ENCODE measurements around the gene GPR183. TPM values are rescaled to one million over a fixed set of nuclear protein-coding genes. Genes with fewer than 3 reads are reported as not detected.

Gene GPR183
- total RNA-seq, 1 donor from 2014 or later = 0.19 TPM

DNA sequence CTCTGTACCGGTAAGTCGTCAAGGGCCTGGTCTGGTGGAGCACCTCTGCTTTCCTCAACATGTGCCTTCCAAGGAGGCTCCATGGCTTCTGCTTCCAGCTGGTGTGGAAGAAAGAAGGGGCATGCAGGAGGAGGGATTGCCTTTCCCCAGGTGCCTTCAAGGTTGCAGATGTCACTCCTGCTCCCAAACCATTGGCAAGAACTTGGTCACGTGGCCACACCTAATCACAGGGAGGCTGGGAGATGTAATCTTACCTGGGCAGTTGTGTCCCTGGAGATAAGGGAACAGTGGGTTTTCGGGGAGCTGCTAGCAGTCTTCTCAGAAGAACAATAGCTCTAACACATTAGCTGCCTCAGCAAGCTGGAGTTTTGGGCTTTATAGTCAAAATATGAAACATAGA, 39.3 kb downstream of the GPR183 start:
- TF ChIP-seq, protein P1, sequence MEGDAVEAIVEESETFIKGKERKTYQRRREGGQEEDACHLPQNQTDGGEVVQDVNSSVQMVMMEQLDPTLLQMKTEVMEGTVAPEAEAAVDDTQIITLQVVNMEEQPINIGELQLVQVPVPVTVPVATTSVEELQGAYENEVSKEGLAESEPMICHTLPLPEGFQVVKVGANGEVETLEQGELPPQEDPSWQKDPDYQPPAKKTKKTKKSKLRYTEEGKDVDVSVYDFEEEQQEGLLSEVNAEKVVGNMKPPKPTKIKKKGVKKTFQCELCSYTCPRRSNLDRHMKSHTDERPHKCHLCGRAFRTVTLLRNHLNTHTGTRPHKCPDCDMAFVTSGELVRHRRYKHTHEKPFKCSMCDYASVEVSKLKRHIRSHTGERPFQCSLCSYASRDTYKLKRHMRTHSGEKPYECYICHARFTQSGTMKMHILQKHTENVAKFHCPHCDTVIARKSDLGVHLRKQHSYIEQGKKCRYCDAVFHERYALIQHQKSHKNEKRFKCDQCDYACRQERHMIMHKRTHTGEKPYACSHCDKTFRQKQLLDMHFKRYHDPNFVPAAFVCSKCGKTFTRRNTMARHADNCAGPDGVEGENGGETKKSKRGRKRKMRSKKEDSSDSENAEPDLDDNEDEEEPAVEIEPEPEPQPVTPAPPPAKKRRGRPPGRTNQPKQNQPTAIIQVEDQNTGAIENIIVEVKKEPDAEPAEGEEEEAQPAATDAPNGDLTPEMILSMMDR (IDR thresholded peaks at IDR 0.05) = no peak
- no peaks in the 10 kb centered on the region for H3K27me3 Mint-ChIP-seq (ENCODE audit: unreplicated experiment)
- H3K36me3 Mint-ChIP-seq (ENCODE audit: unreplicated experiment) = peaks cover 3% of the 10 kb centered on the region
- no peak overlapping the region for H3K4me3 Mint-ChIP-seq (ENCODE audit: unreplicated experiment)
- no peaks in the 10 kb centered on the region for H3K9me3 Mint-ChIP-seq (ENCODE audit: unreplicated experiment)
- DNase-seq (ENCODE audit: extremely low spot score, unreplicated experiment) = no peak
- no peaks in the 10 kb centered on the region for H3K4me1 Mint-ChIP-seq (ENCODE audit: unreplicated experiment)
- H3K27ac Mint-ChIP-seq (ENCODE audit: unreplicated experiment) = no peak overlapping the region

- TF ChIP-seq, protein P1 (IDR thresholded peaks at IDR 0.05) = no peak
- Mint-ChIP-seq H3K27me3 (ENCODE audit: unreplicated experiment) (no peaks in the 10 kb centered on the region), H3K27ac (ENCODE audit: unreplicated experiment) (no peak overlapping the region), H3K4me3 (ENCODE audit: unreplicated experiment) (no peak overlapping the region), H3K4me1 (ENCODE audit: unreplicated experiment) (no peaks in the 10 kb centered on the region), H3K9me3 (ENCODE audit: unreplicated experiment) (no peaks in the 10 kb centered on the region), H3K36me3 (ENCODE audit: unreplicated experiment) (no peaks in the 10 kb centered on the region)
- no peak for DNase-seq (ENCODE audit: extremely low spot score, unreplicated experiment)
Measured at GRCh38 chr13:99266827-99267226, 40.4 kb downstream of the GPR183 start.

DNA sequence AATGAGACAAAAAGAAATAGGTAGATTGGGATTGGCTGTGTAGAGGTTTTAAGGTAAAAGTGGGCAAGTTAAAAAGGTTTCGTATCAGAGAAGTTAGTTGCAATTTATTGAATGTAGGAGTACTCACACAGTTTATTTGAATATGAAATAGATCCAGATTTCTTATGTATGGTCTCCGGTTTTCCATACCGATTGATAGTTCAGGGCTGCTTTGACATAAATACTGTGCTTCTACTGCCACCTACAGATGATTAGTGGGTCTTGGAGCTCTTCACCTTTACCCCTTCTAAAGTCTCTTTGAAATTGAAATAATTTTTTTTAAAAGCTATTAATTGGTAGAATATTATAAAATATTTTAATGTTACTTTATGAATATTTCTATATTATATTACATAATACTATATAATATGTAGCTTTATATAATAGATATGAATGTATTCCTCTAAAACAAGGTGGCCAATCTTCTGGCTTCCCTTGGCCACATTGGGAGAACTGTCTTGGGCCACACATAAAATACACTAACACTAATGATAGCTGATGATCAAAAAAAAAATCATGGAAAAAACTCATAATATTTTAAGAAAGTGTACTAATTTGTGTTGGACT, 41.3 kb downstream of the GPR183 start:
- no peaks in the 10 kb centered on the region for H3K9me3 Mint-ChIP-seq (ENCODE audit: unreplicated experiment)
- TF ChIP-seq, protein P1 (IDR thresholded peaks at IDR 0.05) = peak; percentile 78
- no peaks in the 10 kb centered on the region for H3K27me3 Mint-ChIP-seq (ENCODE audit: unreplicated experiment)
- no peaks in the 10 kb centered on the region for H3K36me3 Mint-ChIP-seq (ENCODE audit: unreplicated experiment)
- DNase-seq (ENCODE audit: extremely low spot score, unreplicated experiment) = no peak
- H3K4me1 Mint-ChIP-seq (ENCODE audit: unreplicated experiment) = no peaks in the 10 kb centered on the region
- no peak overlapping the region for H3K27ac Mint-ChIP-seq (ENCODE audit: unreplicated experiment)
- no peak overlapping the region for H3K4me3 Mint-ChIP-seq (ENCODE audit: unreplicated experiment)

DNA sequence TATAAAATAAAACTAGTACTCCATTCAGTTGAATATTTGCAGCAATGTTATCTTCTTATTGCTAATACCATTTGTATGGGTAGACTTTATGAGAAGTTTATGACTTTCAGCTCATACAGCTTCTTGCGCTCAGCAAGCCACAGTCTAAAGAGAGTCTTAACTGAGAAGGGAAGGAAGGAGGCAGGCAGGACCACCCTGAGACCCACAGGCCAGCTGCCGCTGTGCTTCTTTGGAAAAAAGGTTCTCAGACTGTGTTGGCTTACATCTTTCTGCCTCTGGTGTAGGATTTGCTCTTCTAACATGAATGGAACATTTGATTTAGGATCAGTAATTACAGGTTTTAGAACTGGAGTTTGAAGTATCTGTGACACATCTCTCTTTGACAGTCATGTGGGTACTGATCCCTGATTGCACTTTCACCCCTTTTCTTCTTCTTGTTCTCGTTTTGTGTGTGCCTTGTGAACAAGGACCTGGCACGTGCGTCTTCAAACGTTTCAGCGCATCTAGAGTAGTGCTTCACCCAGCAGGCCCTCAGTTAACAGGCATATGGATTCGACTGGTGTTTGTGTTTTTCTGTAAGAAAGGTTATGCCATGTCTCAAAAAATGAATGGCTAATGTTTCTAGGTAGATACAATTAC, 41.9 kb downstream of the GPR183 start:
- TF ChIP-seq, protein P1 (IDR thresholded peaks at IDR 0.05) = no peak
- Mint-ChIP-seq H3K4me3 (ENCODE audit: unreplicated experiment) (no peak overlapping the region), H3K27ac (ENCODE audit: unreplicated experiment) (no peak overlapping the region), H3K4me1 (ENCODE audit: unreplicated experiment) (no peaks in the 10 kb centered on the region), H3K9me3 (ENCODE audit: unreplicated experiment) (no peaks in the 10 kb centered on the region), H3K27me3 (ENCODE audit: unreplicated experiment) (no peaks in the 10 kb centered on the region), H3K36me3 (ENCODE audit: unreplicated experiment) (no peaks in the 10 kb centered on the region)
- DNase-seq (ENCODE audit: extremely low spot score, unreplicated experiment) = no peak

- DNase-seq (ENCODE audit: extremely low spot score, unreplicated experiment) = no peak
- Mint-ChIP-seq H3K4me3 (ENCODE audit: unreplicated experiment) (no peak overlapping the region), H3K4me1 (ENCODE audit: unreplicated experiment) (no peaks in the 10 kb centered on the region), H3K27ac (ENCODE audit: unreplicated experiment) (no peak overlapping the region), H3K36me3 (ENCODE audit: unreplicated experiment) (peaks cover 4% of the 10 kb centered on the region), H3K9me3 (ENCODE audit: unreplicated experiment) (no peaks in the 10 kb centered on the region), H3K27me3 (ENCODE audit: unreplicated experiment) (no peaks in the 10 kb centered on the region)
- TF ChIP-seq, protein P1 (IDR thresholded peaks at IDR 0.05) = no peak
Measured at GRCh38 chr13:99264051-99264450, 43.1 kb downstream of the GPR183 start.
